A549 treated with AZD9567 at 1 μM for 4 hours (cell line): ENCODE measurements around the gene ZCCHC18. TPM values are rescaled to one million over a fixed set of nuclear protein-coding genes. Genes with fewer than 3 reads are reported as not detected.

ENCODE experiments used
- total RNA-seq: library from RNA; stranded (reverse); fragments of 200-300 nt; extraction: Qiagen RNA extraction; gene quantifications from 5 replicates; pipeline ENCODE4 v1.2.3, GENCODE V29; 2022; ENCODE audit not compliant: insufficient read depth

The ZCCHC18 gene
- 0.05 to 0.20 TPM (median 0.13 TPM) in 4 of 5 replicates, not detected in the other for total RNA-seq

DNA sequence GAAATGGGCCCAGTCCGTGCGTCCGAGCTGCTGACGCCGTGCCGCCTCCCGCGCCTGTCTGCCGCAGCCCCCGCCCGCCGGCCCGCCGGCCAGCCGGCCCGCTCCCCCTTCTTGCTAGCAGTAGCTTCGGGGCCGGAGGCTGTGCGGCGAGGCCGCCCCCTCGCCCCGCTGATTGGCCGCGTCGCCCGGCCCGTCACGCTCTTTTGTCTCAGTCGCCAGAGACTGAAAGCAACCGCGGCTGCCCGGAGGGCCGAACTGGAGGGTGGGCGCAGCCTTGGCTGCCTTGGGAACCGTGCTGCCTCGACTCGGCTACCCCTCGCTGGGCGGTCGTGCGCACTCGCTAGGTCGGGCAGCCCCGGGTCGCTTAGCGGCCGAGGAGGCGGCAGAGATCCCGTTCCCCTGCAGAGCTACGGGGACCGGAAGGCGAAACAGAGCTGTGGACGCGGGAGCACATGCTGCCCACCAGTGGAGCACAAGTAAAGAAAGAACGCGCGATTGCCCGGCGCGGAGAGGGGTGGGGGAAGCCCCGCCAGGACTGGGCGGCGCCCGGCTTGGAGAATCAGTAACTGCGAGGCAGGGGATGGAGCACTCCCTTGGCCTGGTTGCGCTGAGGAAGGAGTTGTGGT, at the start of gene ZCCHC18:
Gene ZCCHC18, plus strand, starts transcription at position 198 of the 626 bp plus-strand sequence. CDS start 1,589 bp downstream, outside the sequence.

DNA sequence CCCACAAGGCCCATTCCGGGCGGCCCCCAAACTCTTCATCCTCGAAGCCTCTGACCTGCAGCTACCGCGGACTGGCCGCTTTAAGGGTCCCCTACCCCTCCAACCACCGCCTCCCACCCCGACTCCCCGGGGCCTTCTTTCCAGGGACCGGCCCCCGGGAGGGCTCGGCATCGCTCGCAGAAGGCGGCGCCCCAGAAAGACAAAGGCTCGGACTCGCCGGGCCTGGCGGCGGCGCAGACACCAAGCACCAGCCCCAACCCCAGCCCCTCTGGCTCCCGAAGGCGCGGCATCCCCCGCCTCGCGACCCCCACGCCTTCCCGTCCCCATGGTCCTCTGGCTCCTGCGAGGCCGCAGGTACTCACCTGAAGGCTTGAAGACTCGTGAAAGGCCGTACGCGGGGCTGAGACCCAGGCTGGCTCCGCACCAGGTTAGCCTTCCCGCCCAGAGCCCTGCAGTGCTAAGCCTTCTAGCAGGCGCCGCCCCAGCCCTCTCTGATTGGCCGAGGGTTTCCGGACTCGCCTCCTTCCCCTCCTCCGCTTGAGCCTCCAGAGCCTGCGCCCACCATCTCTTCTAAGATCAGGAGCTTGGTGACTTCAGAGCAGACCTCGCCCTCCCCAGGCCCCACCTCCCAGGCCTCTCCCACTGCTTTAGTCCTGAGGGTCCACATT, 36.4 kb upstream of the ZCCHC18 start, which contains the start of gene TMSB15C:
Gene TMSB15C, minus strand, starts transcription at position 459 of the 668 bp plus-strand sequence.

DNA sequence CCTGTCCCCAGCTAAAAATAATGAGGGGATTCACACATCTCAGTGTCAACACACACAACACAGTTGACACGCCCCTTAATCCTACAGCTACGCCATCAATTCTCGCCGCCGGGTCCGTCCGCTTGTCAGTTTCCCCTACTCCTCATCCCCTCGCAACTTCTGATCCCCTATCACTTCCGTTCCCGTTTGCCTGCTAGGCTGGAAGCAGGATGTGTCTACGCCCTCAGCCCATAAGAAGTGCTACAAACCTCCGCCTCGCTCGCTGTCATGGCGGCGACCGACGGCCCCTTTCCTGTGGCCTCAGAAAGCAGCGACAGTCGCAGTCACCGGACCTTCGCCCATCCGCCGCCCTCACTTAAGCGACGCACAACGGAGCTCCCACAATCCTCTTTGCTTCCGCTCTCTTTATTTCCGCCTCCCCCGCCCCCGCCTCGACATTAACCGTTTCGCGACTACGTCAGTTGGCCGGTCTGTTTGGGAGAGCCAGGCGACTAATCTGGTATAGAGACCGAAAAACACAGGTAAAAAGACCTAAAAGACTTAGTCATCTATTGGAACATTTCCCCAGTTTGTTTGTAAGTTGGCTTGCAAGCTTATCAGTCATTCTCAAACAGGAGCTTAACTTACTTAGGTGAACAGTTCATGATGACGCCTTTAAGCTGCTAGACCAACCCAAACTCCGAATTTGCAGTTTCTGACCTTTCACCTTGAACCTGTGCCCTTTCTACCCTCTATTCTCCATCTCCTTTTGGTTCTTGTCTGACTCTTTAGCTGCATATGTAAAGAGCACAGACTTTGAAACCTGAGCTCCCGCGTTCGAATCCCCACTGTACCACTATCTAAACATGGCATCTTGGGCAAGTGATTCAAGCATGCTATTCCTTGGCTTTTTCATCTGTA, 44.6 kb downstream of the ZCCHC18 start, which contains the start of gene SLC25A53:
Gene SLC25A53, minus strand, starts transcription at position 380 of the 900 bp plus-strand sequence. CDS start 51,752 bp downstream, outside the sequence.

Other genes with a start within 250 kb of the ZCCHC18 start
- gene TMSB15B, start 149.9 kb upstream of the ZCCHC18 start, total RNA-seq = 6.0 to 8.3 TPM (median 6.7 TPM) in 5 replicates
- gene H2BW1, start 98.8 kb upstream of the ZCCHC18 start, total RNA-seq = not detected in 5 replicates
- gene H2BW2, start 72.6 kb upstream of the ZCCHC18 start, total RNA-seq = not detected in 5 replicates
- gene TMSB15C, start 36.3 kb upstream of the ZCCHC18 start, total RNA-seq = 0.13 to 0.25 TPM (median 0.14 TPM) in 4 of 5 replicates, not detected in the other
- gene SLC25A53, start 44.5 kb downstream of the ZCCHC18 start, total RNA-seq = 3.5 to 4.8 TPM (median 4.3 TPM) in 4 of 5 replicates, not detected in the other
- 13.3 to 21.3 TPM (median 19.3 TPM) in 5 replicates for gene FAM199X, start 53.9 kb downstream of the ZCCHC18 start, total RNA-seq
- gene ESX1, start 142.4 kb downstream of the ZCCHC18 start, total RNA-seq = not detected in 5 replicates